Measurements from ENCODE around the gene TTLL9. TPM values are rescaled to one million over a fixed set of nuclear protein-coding genes. Genes with fewer than 3 reads are reported as not detected.

TTLL9 gene
- polyA plus RNA-seq, 1 donor (not counting 4 experiments of a cell fraction or from before 2014, with no cell fraction given) = not detected

GRCh38 chr20:31945785-31946184 lies 75.4 kb downstream of the TTLL9 start:
- Histone ChIP-seq H3K36me3 (ENCODE audit: control insufficient read depth in 2 of 2, extremely low read depth in 1 of 2, insufficient read depth in 2 of 2, low read length in 2 of 2) (peaks cover 15 to 43% of the 10 kb centered on the region in 2 experiments), H3K9ac (ENCODE audit: control insufficient read depth, extremely low read depth, insufficient read depth, low read length) (no peak overlapping the region), H3K9me1 (ENCODE audit: control insufficient read depth, extremely low read depth, insufficient read depth, low read length) (no peaks in the 10 kb centered on the region), H2AFZ (ENCODE audit: control insufficient read depth, low read length) (no peak overlapping the region), H3K9me3 (ENCODE audit: control insufficient read depth, low read depth, low read length) (no peaks in the 10 kb centered on the region), H4K20me1 (ENCODE audit: control insufficient read depth, extremely low read depth, insufficient read depth, low read length) (no peaks in the 10 kb centered on the region), H3K4me1 (ENCODE audit: control insufficient read depth, extremely low read depth, insufficient read depth, low read length) (peaks cover 5% of the 10 kb centered on the region), H3K4me2 (ENCODE audit: control insufficient read depth, extremely low read depth, insufficient read depth, low read depth, low read length) (no peak overlapping the region), H3K79me2 (ENCODE audit: control insufficient read depth, insufficient read depth, low read length) (peaks cover 14% of the 10 kb centered on the region), H3K4me3 (ENCODE audit: control insufficient read depth in 2 of 3, extremely low read depth in 1 of 3, insufficient read depth in 2 of 3, low read depth in 1 of 3, low read length in 3 of 3) (no peak overlapping the region), H3K27ac (ENCODE audit: control insufficient read depth, insufficient read depth, low read length) (no peak overlapping the region), H3K27me3 (ENCODE audit: control insufficient read depth, extremely low read depth, insufficient read depth, low read length) (no peaks in the 10 kb centered on the region)
- DNase-seq (ENCODE audit: low read depth, low spot score) = no peak
- TF ChIP-seq EZH2 (IDR thresholded peaks at IDR 0.05; ENCODE audit: low read length) = no peak
- no peak for TF ChIP-seq CTCF (optimal IDR thresholded peaks at IDR 0.05 in 1 of 3, IDR thresholded peaks at IDR 0.05 in 1 of 3, conservative IDR thresholded peaks at IDR 0.05 in 1 of 3; ENCODE audit: extremely low read depth in 1 of 3, insufficient read depth in 2 of 3, low read length in 3 of 3)
- no peak for FAIRE-seq
- dilution Hi-C loops (cut with MboI; ENCODE audit: extremely low pct_ligation_motif_present, low sequenced_read_pairs) = no loop called here

- FAIRE-seq = no peak
- H3K4me2 ChIP-seq (ENCODE audit: control insufficient read depth, extremely low read depth, insufficient read depth, low read depth, low read length) = no peak overlapping the region
- H3K79me2 ChIP-seq (ENCODE audit: control insufficient read depth, insufficient read depth, low read length) = peaks cover 24% of the 10 kb centered on the region
- H3K27me3 ChIP-seq (ENCODE audit: control insufficient read depth, extremely low read depth, insufficient read depth, low read length) = no peaks in the 10 kb centered on the region
- peaks cover 9% of the 10 kb centered on the region for H3K4me1 ChIP-seq (ENCODE audit: control insufficient read depth, extremely low read depth, insufficient read depth, low read length)
- DNase-seq (ENCODE audit: low read depth, low spot score) = no peak
- no peak for TF ChIP-seq EZH2 (IDR thresholded peaks at IDR 0.05; ENCODE audit: low read length)
- TF ChIP-seq CTCF (optimal IDR thresholded peaks at IDR 0.05 in 1 of 3, IDR thresholded peaks at IDR 0.05 in 1 of 3, conservative IDR thresholded peaks at IDR 0.05 in 1 of 3; ENCODE audit: extremely low read depth in 1 of 3, insufficient read depth in 2 of 3, low read length in 3 of 3) = no peak
- no peaks in the 10 kb centered on the region for H3K9me1 ChIP-seq (ENCODE audit: control insufficient read depth, extremely low read depth, insufficient read depth, low read length)
- H4K20me1 ChIP-seq (ENCODE audit: control insufficient read depth, extremely low read depth, insufficient read depth, low read length) = no peaks in the 10 kb centered on the region
- H3K27ac ChIP-seq (ENCODE audit: control insufficient read depth, insufficient read depth, low read length) = no peak overlapping the region
- H3K4me3 ChIP-seq (ENCODE audit: control insufficient read depth in 2 of 3, extremely low read depth in 1 of 3, insufficient read depth in 2 of 3, low read depth in 1 of 3, low read length in 3 of 3) = no peak overlapping the region
- H3K36me3 ChIP-seq (ENCODE audit: control insufficient read depth in 2 of 2, extremely low read depth in 1 of 2, insufficient read depth in 2 of 2, low read length in 2 of 2) = peaks cover 13 to 43% of the 10 kb centered on the region in 2 experiments
- no peak overlapping the region for H3K9ac ChIP-seq (ENCODE audit: control insufficient read depth, extremely low read depth, insufficient read depth, low read length)
- dilution Hi-C loops (cut with MboI; ENCODE audit: extremely low pct_ligation_motif_present, low sequenced_read_pairs) = no loop called here
- H3K9me3 ChIP-seq (ENCODE audit: control insufficient read depth, low read depth, low read length) = no peaks in the 10 kb centered on the region
- H2AFZ ChIP-seq (ENCODE audit: control insufficient read depth, low read length) = no peak overlapping the region
Observed at GRCh38 chr20:31948008-31948407, 77.6 kb downstream of the TTLL9 start.
